Liver (tissue), 9 donors: ENCODE data around the gene DNAH10. TPM values are rescaled to one million over a fixed set of nuclear protein-coding genes. Genes with fewer than 3 reads are reported as not detected.

Source experiments
- DNase-seq: peaks from one replicate; pipeline ENCODE4 v3.0.0-alpha.2; 2017; ENCODE audit warnings: low spot score
- H3K27ac ChIP-seq, 2 donors: one replicate each; pipeline ENCODE4 v1.7.0; 2013; ENCODE audit warnings: inconsistent platforms in 2 of 2, low read length in 2 of 2, control low read depth in 1 of 2, low read depth in 1 of 2, mild to moderate bottlenecking in 1 of 2
- H3K27me3 ChIP-seq, 4 donors: one replicate each; pipeline versions ENCODE4 v1.6.1 to v1.7.0; 2013; ENCODE audit warnings: low read length in 3 of 4, inconsistent platforms in 1 of 4, mild to moderate bottlenecking in 1 of 4, moderate library complexity in 1 of 4; ENCODE audit not compliant: control insufficient read depth in 4 of 4, insufficient read depth in 4 of 4
- H3K36me3 ChIP-seq, 4 donors: one replicate each; pipeline versions ENCODE4 v1.6.1 to v1.7.0; 2013; ENCODE audit warnings: low read length in 3 of 4, mild to moderate bottlenecking in 3 of 4, low read depth in 1 of 4, moderate library complexity in 1 of 4; ENCODE audit not compliant: control insufficient read depth in 4 of 4, insufficient read depth in 3 of 4
- H3K4me1 ChIP-seq, 4 donors: one replicate each; pipeline versions ENCODE4 v1.6.1 to v1.7.0; 2013; ENCODE audit warnings: low read length in 3 of 4, mild to moderate bottlenecking in 3 of 4, moderate library complexity in 1 of 4; ENCODE audit not compliant: control insufficient read depth in 4 of 4, insufficient read depth in 4 of 4
- H3K4me3 ChIP-seq, 3 donors: one replicate each; pipeline versions ENCODE4 v1.6.1 to v1.7.0; 2013; ENCODE audit warnings: low read length in 3 of 3, control low read depth in 1 of 3, low read depth in 1 of 3, mild to moderate bottlenecking in 1 of 3
- H3K9ac ChIP-seq, 2 donors: one replicate each; pipeline ENCODE4 v1.7.0; 2013; ENCODE audit warnings: low read length in 2 of 2, mild to moderate bottlenecking in 2 of 2, moderate library complexity in 2 of 2, control low read depth in 1 of 2, low read depth in 1 of 2
- H3K9me3 ChIP-seq, 4 donors: one replicate each; pipeline versions ENCODE4 v1.6.1 to v1.7.0; 2013; ENCODE audit warnings: low read length in 3 of 4; ENCODE audit not compliant: control insufficient read depth in 4 of 4
- FOXA2 ChIP-seq: IDR thresholded peaks from 2 replicates; pipeline ENCODE4 v1.6.1; 2016; ENCODE audit warnings: antibody characterized with exemption
- GABPA ChIP-seq, 2 donors: IDR thresholded peaks in 1 of 2; conservative IDR thresholded peaks in 1 of 2; 2 replicates each; pipeline ENCODE4 v1.6.1; 2016; ENCODE audit warnings: antibody characterized with exemption in 2 of 2, mild to moderate bottlenecking in 1 of 2, moderate library complexity in 1 of 2
- HNF4A ChIP-seq, 2 donors: conservative IDR thresholded peaks; 2 replicates each; pipeline ENCODE4 v1.6.1; 2016; ENCODE audit warnings: antibody characterized with exemption in 2 of 2, mild to moderate bottlenecking in 2 of 2
- HNF4G ChIP-seq: IDR thresholded peaks from 2 replicates; pipeline ENCODE4 v1.6.1; 2016; ENCODE audit warnings: antibody characterized with exemption
- RAD21 ChIP-seq, 2 donors: IDR thresholded peaks; 2 replicates each; pipeline ENCODE4 v1.6.1; 2016; ENCODE audit warnings: antibody characterized with exemption in 2 of 2, mild to moderate bottlenecking in 2 of 2
- RXRA ChIP-seq, 2 donors: IDR thresholded peaks; 2 replicates each; pipeline ENCODE4 v1.6.1; 2017 to 2018; ENCODE audit warnings: antibody characterized with exemption in 2 of 2, mild to moderate bottlenecking in 1 of 2
- SP1 ChIP-seq: IDR thresholded peaks from 2 replicates; pipeline ENCODE4 v1.6.1; 2018; ENCODE audit warnings: antibody characterized with exemption, mild to moderate bottlenecking
- TAF1 ChIP-seq: conservative IDR thresholded peaks from 2 replicates; pipeline ENCODE4 v1.6.1; 2016; ENCODE audit warnings: antibody characterized with exemption, mild to moderate bottlenecking
- YY1 ChIP-seq: IDR thresholded peaks from 2 replicates; pipeline ENCODE4 v1.6.1; 2016; ENCODE audit warnings: antibody characterized with exemption, mild to moderate bottlenecking
- WGBS: extraction: QIAGEN DNeasy Blood & Tissue Kit; methylation state at CpG from one replicate; pipeline ENCODE4 v1.1.7; 2013; 5-methylcytosine and 5-hydroxymethylcytosine counted together
- polyA plus RNA-seq, 2 donors: library from polyadenylated mRNA; stranded (reverse) in 1 of 2; unstranded in 1 of 2; fragments of 200-250 nt in 1 of 2; fragments of >200 nt in 1 of 2; fragmentation: Nextera tagmentation in 1 of 2; extraction: Ambion mirVana in 1 of 2; gene quantifications; one replicate each; pipeline versions ENCODE4 v1.2.1 to v1.2.3, GENCODE V29; 2013 to 2015
- total RNA-seq, 2 donors: library from RNA; depleted of rRNA; stranded (reverse); fragments of >200 nt; gene quantifications; one replicate each; pipeline ENCODE4 v1.2.3, GENCODE V29; 2014
- TF ChIP-seq, protein P1 (sequence below): IDR thresholded peaks from 2 replicates; pipeline ENCODE4 v1.6.1; 2016; ENCODE audit warnings: antibody characterized with exemption, mild to moderate bottlenecking
- TF ChIP-seq, protein P2 (sequence below): IDR thresholded peaks from 2 replicates; pipeline ENCODE4 v1.6.1; 2016; ENCODE audit warnings: antibody characterized with exemption
- TF ChIP-seq, protein P3 (sequence below): IDR thresholded peaks from 2 replicates; pipeline ENCODE4 v1.6.1; 2016; ENCODE audit warnings: antibody characterized with exemption
- TF ChIP-seq, protein P4 (sequence below): IDR thresholded peaks from 2 replicates; pipeline ENCODE4 v1.6.1; 2016; ENCODE audit warnings: antibody characterized with exemption
- donor health status: healthy.
- donor health status: healthy.
- donor health status: healthy.
- donor health status: healthy.
- donor health status: healthy.

DNAH10 gene
- total and polyA plus RNA-seq, 4 donors, result 0.05 to 0.47 (median 0.07) TPM

DNA sequence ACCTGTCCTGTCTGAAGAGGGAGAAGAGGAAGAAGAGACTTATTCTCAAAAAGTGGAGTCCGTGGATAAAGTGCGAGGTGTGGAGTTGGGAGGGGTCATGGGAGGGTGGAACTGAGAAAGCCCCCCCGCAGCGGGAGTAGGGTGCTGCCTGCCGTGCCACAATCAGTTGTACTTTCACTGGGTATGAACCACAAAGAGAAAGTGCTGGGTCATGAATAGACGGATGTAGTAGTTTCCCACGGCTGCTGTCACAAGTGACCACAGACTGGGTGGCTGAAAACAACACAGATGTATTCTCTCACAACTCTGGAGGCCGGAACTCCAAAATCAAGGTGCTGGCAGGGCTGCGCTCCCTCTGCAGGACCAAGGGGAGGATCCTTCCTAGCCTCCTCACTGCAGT, 5.5 kb downstream of the DNAH10 start:
- WGBS, result 82% methylated on average over 9 of the region's 9 CpGs
- TF ChIP-seq GABPA (IDR thresholded peaks at IDR 0.05 in 1 of 2, conservative IDR thresholded peaks at IDR 0.05 in 1 of 2) (no peak), SP1 (no peak), FOXA2 (no peak), HNF4G (no peak), YY1 (no peak)
- TF ChIP-seq, protein P1, sequence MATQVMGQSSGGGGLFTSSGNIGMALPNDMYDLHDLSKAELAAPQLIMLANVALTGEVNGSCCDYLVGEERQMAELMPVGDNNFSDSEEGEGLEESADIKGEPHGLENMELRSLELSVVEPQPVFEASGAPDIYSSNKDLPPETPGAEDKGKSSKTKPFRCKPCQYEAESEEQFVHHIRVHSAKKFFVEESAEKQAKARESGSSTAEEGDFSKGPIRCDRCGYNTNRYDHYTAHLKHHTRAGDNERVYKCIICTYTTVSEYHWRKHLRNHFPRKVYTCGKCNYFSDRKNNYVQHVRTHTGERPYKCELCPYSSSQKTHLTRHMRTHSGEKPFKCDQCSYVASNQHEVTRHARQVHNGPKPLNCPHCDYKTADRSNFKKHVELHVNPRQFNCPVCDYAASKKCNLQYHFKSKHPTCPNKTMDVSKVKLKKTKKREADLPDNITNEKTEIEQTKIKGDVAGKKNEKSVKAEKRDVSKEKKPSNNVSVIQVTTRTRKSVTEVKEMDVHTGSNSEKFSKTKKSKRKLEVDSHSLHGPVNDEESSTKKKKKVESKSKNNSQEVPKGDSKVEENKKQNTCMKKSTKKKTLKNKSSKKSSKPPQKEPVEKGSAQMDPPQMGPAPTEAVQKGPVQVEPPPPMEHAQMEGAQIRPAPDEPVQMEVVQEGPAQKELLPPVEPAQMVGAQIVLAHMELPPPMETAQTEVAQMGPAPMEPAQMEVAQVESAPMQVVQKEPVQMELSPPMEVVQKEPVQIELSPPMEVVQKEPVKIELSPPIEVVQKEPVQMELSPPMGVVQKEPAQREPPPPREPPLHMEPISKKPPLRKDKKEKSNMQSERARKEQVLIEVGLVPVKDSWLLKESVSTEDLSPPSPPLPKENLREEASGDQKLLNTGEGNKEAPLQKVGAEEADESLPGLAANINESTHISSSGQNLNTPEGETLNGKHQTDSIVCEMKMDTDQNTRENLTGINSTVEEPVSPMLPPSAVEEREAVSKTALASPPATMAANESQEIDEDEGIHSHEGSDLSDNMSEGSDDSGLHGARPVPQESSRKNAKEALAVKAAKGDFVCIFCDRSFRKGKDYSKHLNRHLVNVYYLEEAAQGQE, result no peak
- TF ChIP-seq, protein P2, sequence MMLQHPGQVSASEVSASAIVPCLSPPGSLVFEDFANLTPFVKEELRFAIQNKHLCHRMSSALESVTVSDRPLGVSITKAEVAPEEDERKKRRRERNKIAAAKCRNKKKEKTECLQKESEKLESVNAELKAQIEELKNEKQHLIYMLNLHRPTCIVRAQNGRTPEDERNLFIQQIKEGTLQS, result no peak
- Histone ChIP-seq H3K9ac (no peak overlapping the region), H3K9me3 (no peaks in the 10 kb centered on the region), H3K27ac (no peak overlapping the region), H3K4me3 (no peak overlapping the region), H3K27me3 (peaks cover 0 to 1% (median 0%) of the 10 kb centered on the region in 4 donors), H3K36me3 (no peaks in the 10 kb centered on the region), H3K4me1 (peaks cover 0 to 5% (median 2%) of the 10 kb centered on the region in 4 donors)
- no peak for DNase-seq

DNA sequence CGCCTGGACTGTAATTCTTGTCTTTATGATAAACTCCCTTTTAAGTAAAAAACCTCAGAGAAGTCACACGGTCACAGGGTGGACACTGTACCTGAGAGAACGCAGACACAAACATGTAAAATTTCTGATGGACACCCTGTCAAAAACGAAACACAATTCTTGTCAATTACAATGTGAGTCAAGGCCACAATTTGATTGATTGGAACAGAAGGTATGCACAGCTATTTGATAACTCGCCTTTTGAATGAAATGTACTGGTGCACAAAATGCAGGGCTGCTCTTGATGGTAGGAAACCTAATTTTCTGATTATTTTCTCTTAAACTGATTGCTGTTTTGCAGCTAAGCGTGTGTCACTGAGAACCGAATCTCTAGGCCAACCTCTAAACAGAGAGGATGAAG, 9.2 kb downstream of the DNAH10 start:
- no peaks in the 10 kb centered on the region for H3K27me3 ChIP-seq
- TF ChIP-seq HNF4A (conservative IDR thresholded peaks at IDR 0.05) (no peak), HNF4G (no peak), YY1 (no peak), TAF1 (no peak), RXRA (IDR thresholded peaks at IDR 0.05) (no peak), RAD21 (IDR thresholded peaks at IDR 0.05) (no peak), SP1 (no peak)
- TF ChIP-seq, protein P1, result no peak
- TF ChIP-seq, protein P3, sequence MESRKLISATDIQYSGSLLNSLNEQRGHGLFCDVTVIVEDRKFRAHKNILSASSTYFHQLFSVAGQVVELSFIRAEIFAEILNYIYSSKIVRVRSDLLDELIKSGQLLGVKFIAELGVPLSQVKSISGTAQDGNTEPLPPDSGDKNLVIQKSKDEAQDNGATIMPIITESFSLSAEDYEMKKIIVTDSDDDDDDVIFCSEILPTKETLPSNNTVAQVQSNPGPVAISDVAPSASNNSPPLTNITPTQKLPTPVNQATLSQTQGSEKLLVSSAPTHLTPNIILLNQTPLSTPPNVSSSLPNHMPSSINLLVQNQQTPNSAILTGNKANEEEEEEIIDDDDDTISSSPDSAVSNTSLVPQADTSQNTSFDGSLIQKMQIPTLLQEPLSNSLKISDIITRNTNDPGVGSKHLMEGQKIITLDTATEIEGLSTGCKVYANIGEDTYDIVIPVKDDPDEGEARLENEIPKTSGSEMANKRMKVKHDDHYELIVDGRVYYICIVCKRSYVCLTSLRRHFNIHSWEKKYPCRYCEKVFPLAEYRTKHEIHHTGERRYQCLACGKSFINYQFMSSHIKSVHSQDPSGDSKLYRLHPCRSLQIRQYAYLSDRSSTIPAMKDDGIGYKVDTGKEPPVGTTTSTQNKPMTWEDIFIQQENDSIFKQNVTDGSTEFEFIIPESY, result no peak
- TF ChIP-seq, protein P4, sequence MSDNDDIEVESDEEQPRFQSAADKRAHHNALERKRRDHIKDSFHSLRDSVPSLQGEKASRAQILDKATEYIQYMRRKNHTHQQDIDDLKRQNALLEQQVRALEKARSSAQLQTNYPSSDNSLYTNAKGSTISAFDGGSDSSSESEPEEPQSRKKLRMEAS, result no peak
- TF ChIP-seq, protein P2, result no peak
- no peak overlapping the region for H3K4me3 ChIP-seq
- no peaks in the 10 kb centered on the region for H3K36me3 ChIP-seq
- peaks cover 0 to 8% (median 4%) of the 10 kb centered on the region in 4 donors for H3K9me3 ChIP-seq
- no peak overlapping the region for H3K27ac ChIP-seq
- no peak overlapping the region for H3K9ac ChIP-seq
- no peaks in the 10 kb centered on the region for H3K4me1 ChIP-seq
- no peak for DNase-seq
- 85% methylated on average over 7 of the region's 7 CpGs for WGBS
